GM19240 (cell line): ENCODE results near the gene THBS3.
"Not testable (repeated sequence)": the region's sequence is repeated elsewhere in the genome, so short reads cannot be mapped to it uniquely, and the experiment has no call there.

Experiments
- DNase-seq: peaks from one replicate; pipeline ENCODE4 v3.0.0; 2011; ENCODE audit warnings: low spot score; ENCODE audit not compliant: insufficient read length

The THBS3 gene

DNA sequence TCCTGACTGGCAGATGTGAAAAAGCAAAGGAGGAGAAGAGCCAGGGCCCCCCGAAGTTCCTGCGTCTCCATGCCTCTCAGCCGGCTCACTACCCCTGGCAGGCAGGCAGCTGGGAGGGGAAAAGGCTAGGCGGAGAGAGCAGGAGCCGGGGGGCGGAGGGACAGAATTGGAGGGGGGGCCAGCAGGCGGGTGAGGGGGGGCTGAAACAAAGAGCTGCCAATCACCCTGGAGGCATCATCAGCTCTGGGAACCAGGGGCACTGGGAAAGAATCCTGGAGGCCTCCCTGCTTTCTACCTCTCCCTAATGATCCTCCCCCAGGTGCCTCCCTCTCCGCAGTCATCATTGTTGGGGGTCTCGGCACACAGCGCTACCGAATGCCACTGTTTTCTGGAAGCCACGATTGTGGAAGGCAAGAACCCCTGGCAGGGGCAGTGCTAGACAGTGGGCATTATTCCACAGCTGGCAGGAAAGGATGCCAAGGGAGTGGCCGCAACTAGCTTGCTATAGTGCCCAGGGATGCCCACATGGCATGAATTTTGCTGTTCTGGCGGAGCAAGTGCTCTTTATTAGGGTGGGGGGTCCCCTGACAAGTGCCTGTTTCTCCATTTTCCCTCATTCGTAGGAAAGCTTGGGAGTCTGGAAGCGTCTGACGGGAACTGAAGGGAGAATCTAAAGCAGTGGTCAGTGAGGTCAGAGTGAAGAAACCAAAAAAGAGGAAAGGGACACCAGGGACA lies at the start of gene THBS3:
Gene THBS3 (minus strand): TSS at position 92 of the 735 bp plus-strand sequence. CDS start 21 bp downstream, at position 71.
- DNase-seq: no peak

DNA sequence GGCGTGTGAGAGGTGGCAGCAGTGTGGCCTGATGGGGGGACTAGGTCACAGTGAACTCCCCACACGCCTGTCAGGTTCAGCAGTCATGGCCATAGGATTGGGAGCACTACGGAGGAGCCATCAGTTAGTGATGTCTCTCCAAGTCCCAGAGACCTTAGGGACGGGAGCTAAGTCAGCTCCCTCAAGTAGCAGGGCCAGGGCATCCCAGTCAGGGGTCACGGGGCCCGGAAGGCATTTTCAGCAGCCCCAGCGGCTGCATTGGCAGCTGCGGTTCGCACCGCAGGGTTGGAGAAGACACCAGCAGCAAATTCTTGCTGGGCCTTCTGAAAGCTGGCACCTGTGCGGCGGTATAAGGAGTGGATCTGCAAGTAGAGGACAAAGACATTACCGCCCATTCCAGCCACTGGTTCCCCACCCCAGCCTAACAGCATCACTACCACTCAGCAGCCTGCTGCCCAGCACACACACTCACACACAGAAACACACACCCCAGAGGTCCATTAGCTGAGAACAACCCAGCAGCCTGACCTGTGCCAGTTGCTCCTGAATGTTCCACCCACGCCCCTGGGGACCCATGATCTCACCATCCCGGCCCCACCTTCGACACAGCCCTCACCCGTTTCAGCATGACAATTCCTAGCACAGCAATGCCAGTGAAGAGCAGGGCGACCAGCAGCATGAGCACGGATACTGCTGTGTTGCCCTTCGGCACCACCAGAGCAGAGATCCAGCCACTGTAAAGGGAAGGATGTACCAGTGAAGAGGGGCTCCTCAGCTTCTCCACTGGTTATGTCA lies 48.6 kb upstream of the THBS3 start:
- no peak for DNase-seq

DNA sequence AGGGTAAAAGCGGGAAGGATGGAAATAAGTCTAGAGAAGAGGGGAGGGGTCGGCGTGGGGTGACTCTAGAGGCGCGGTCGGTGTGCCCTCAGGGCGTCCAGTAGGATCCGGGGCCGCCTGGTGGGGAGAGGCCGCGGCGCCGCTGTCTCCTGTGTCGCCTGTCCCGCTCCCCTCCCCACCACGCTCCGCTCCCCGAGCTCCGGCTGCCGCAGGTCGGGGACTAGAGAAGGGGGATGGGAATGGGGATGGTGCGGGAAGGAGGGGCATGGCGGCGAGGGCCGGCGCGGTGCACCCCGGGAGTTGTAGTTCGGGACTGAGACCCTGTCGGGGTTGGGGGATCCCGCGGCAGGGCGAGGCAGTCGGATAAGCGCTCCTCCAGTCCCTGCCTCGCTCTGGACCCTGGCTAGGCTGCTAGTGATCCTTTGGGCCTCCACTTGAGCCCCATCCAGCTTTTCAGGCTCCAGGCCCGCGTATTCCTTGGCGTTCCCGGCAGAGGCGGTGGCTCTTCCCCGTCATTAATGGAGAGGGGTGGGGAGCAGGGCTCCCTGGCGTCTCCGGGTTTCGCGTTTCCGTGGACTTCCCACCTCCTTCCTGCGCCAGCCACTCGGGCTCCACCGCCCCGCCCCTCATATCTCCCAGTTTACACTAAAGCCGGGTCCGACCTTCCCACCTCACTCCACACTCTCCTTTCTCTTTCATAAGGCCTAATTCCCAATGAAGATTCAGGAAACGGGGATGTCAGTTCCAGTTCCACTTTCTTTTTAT lies 47.7 kb upstream of the THBS3 start, which contains the start of gene ENTREP3:
Gene ENTREP3 (minus strand): TSS at position 241 of the 765 bp plus-strand sequence. CDS start 606 bp downstream, outside the sequence.
- peak; percentile 84 for DNase-seq

DNA sequence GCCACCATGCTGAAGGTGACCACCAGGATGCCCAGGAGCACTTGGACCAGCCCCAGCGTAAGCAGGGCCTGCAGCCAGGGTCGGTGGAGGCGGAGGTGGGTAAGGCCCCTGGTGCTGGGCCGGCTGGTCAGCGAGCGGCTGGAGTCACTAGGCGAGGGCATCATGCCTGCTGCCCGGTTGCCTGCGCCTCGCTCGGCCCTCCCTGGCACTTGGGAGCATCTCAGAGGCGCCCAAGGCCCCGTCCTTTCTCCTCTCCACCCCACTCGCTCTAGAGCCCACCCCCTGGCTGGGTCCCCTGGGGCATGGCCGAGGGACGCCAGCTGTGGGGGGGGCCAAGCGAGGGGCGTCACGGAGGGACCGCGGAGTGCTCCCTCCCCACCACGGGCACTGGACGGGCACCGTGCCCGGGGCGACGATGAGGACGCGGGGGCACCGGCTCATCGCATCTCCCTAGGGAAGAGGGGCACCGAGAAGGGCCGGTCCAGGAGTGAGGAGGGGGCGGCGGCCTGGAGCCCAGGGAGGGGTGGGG lies 47.1 kb upstream of the THBS3 start:
- DNase-seq: no peak

DNA sequence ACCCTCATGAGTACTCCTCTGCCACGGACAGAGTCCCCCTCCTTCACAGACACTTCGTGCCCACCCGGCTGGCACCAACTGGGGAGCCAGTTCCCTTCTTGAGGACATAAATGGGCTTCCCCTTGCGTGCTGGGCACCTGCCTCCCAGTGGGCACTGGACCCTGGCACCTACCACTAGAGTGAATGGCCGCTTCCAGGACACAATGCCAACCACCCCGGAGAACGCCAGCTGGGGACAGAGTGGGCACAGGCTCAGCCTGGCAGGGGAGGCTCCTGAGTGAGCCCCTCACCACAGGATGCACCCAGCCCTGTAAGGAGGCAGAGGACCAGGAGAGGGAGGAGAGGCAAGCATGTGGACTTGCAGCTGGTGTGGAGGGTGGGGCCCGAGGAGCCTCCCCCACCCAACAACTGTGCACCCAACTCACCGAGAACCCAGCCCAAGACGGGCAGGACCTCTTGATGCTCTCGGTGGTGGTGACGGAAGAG lies 46.6 kb upstream of the THBS3 start:
- DNase-seq: no peak

DNA sequence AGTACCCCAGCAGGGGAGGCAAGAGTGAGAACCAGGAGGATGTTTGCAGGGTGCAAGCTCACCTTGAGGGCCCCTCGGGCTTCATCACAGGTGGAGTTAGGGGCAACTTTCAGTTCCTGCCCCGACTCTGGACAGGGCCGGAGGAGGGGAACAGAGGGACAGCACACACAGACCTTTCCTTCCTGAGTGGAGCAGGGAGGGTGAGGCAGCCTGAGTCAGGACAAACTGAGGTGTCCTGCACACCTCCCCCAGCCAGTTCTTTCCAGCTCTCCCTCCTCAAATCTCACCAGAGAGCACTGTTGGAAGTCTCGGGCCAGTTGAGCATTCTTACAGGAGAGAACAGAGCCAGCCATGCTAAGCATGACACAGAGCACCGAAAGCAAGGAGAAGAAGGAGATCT lies 46.1 kb upstream of the THBS3 start:
- DNase-seq: no peak

DNA sequence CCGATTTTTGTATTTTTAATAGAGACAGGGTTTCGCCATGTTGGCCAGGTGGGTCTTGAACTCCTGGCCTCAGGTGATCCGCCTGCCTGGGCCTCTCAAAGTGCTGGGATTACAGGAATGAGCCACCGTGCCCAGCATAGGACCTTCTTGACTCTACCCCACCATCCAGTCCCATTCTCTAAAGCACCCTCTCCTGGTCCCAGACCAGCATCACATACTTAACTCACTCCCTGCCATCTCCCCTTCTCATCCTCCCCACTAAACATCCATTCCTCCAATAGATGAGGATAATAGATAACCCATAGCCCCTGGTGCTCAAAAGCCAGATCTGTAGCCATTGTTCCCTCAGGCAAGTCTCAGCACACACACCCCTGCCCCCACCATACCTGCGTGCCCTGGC lies 45.5 kb upstream of the THBS3 start:
- DNase-seq: no peak

DNA sequence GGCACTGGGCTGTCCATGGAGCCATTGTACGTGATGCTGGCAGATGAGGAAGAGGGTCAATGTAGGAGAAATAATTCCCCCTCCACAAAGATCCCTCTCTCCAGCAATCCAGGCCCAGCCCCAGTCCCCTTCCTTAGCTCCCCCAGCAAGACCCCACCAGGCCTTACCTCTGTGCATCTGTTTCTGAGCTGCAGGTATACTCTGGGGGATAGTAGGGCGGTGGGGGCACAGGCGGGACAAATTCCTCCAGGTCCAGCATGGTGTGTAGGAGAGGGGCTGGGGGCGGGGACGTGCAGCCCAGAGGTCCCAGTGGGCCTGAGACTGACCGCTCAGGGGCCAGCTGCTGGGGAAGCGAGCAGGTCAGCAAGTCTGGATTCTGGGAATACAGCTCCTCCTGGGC lies 43.9 kb upstream of the THBS3 start:
- no peak for DNase-seq

DNA sequence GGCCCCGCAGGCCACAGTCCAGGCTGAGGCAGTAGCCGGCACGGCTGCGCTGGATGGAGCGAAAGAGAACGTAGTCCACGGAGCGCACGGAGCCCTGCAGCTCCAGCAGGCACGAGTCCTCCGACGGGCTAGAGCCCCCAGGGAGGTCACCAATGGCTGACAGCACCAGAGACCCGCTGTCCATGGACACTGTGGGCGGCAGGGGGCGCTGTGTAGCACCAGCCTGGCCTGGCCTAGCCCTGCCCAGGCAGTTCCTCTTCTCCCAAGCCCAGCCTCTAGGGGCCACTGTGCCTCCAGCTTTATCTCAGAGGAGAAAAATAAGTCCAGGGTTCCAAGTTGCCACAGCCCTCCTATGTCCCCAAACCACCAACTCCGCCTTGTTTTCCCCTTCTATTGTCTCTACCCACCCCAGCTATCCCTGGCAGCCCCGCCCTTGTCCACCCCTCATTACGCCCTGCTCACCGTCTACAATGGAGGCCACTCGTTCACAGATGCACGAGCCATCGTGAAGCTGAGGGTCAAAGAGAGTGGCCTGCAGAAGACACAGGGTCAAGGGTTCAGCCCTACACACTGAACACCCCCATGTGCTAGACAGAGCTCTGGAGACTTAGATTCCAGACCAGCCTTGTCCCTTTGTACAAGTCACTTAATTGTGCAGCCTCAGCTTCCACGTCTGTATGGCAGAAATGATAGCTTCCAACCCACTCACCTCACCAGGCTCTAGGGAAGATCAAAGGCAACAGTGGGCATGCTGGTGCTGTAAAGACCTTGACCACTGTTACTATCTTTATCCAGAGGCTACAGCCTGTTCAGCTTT lies 43.1 kb upstream of the THBS3 start:
- DNase-seq: peak; percentile 98

DNA sequence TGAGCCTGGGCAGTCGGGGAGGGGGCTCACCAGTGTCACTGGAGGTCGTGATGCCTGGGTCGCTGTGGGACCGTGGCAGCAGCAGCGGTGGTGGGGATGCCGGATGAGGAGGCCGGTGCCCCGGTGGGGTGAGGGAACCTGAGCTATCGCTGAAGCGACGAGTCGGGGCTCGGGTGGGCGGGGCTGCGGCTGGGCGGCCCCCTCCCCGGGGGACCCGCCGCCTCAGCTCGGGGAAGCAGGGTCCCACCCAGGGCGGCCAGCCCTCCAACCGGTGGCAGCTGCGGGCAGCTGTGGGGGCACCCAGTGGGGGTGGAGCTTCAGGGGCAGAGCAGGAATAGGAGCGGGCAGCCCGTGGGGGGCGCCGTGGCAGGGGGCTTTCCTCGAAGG lies 42.5 kb upstream of the THBS3 start:
- DNase-seq: no peak

DNA sequence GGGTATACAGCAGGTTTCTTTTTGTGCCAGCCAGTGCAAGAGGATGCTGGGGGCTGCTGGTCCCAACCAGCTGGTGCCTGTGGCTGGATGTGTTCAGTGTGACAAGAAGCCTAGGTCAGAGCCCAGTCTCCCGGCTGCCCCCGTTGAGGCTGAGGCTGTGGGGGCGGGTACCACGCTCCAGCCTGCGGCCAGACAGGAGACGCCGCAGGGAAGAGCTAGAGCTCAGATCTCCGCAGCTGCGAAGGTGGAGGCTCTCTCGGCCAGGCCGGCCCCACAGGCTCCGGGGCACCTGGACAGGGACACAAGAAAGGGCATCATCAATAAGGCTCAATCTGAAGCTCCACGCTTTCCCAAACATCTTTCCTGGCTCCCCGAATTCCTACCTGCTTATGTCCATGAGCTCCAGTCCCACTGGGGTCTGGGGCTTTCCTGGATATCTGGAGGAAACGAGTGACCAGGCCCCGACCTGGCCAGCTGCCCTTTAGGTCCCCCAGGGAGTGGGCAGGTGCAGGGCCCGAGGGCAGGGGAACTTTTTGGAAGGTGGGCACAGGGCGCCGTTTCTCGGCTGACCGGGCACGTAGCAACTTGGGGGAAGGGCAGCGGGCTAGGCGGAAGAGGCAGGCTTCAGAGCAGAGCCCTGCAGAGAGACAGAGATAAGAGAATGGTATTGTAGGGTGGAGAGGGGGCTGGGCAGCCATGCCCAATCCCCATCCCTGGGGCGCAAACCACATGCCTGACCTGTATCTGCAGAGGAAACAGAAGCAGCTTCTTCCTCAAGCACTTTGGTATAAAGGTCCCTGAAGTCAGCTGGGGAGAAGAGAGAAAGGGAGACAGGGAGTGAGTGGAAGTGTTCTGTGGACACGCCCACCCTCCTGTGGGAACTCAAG lies 40.2 kb upstream of the THBS3 start:
- no peak for DNase-seq

DNA sequence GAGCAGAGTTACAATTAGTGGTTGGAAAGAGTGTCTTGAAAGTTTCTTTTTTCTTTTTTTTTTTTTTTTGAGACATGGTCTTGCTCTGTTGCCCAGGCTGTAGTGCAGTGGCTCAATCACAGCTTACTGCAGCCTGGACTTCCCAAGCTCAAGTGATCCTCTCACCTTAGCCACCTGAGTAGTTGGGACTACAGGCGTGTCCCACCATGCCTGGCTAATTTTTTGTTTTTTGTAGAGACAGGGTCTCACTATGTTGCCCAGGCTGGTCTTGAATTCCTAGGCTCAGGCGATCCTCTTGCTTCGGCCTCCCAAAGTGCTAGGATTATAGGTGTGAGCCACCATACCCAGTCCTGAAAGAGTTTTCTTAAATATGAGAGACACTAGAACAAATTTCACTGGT lies 39.1 kb upstream of the THBS3 start:
- DNase-seq: not testable (repeated sequence)

DNA sequence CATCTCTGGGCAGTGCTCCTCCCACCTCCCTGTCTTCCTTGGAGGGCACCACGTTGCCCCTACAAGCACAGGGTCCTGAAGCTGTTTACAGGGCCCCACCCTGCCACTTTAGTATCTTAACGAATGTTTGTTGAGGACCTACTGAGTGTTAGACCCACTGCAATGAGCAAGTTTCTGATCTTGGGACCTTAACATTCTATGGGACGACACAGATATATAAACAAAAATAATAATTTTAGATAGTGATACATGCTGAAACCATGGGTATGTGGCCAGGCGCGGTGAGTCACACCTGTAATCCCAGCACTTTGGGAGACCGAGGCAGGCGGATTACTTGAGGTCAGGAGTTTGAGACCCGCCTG lies 37.4 kb upstream of the THBS3 start:
- DNase-seq: no peak

DNA sequence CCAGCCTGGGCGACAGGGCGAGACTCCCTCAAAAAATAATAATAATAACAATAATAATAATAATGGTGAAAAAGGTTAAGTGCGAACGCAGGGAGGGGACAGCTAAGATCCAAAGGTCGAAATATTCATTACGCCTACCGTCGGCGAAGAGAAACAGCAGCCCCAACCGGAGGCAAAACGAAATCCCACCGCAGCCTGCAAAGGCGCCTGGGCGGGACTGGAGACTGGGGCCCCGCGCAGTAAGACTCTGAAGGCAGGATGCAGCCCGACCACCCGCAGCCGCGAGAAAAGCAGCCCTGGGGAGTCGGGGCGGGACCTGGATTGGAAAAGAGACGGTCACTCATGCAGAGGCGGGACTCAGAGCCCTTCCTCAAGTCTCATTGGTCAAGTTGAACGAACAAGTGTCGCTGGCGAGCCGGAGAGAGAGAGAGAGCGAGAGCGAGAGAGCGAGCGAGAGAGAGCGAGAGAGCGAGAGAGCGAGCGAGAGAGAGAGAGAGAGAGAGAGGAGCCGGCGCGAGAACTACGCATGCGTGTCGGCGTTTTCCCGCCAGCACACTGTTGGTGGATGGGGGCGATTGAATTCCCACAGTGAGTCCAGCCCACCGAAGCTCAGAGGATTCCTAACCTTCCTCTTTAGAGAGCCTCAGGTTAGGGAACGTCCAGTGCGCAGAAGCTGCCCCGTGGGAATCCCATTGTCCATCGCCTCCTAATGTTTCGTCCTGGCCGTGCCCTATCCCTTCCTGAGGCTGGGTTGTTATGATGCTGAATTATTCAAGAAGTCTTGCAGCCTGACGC lies 36.9 kb upstream of the THBS3 start:
- peak; percentile 91 for DNase-seq

DNA sequence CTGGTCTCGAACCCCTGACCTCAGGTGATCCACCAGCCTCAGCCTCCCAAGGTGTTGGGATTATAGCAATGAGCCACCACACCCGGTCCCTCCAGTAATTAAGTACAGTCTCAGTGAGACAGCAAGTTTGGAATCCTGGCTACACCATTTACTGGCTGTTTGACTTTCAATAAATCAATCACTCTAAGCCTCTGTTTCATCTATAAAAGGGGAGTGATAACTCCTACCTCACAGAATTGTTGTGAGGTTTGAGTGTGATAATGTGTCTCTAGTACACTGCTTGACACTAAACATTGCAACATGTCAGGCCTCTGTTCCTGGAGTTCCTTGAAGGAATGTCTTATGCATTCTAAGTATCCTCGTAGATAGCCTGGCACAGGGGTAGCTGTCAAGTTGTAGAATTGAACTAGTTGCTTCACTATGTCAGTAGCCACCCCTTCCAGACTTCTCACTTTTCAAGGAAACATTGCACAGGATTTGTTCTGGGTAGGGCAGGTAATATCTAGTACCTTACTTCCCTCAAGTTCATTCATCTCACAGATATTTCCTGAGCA lies 35.2 kb upstream of the THBS3 start:
- no peak for DNase-seq

DNA sequence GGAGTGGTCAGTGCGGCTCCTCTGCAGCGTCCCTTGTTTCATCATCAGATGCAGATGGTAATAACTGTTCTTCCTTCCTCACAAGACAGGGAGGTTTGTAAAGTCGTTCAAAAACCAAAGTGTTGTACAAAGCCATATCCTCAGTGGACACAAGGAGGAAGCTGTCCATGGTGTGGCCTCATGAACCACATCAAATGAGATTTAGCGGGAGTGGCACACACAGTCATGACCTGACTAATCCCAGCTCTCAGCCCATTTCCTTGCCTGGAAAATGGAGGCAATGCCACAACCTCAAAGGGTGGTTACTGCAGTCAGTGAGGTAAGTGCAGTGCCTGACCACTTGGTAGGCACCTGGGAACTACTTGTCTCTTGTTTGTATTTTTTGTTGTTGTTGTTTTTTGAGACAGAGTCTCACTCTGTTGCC lies 34.2 kb upstream of the THBS3 start:
- DNase-seq: no peak

DNA sequence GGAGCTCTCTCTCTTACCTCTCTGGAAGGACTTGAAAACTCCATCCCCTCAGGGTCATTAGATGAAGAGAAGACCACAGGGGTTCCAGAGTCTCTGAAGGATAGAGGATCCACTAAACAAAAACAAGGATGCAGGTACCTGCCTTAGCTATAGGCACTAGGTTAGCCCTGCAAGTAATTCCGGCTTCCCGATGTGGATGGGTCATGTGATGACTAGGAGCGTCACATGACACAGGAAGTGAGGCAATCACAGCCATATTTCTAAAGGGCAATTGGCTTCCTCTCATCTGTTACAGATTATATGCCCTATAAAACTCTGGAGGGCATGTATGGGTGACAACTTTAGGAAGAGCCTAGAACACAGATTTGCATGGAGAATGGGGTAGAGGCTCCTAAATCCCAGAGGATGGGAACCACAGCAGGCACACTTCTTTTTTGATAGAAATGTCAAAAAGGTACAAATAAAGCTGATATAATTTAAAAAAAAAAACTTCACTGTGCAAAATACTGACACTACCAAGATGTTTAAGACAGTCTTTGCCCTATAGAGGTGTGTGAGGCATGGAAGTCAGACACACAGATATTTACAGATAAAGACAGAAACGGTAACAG lies 33.5 kb upstream of the THBS3 start:
- DNase-seq: no peak

DNA sequence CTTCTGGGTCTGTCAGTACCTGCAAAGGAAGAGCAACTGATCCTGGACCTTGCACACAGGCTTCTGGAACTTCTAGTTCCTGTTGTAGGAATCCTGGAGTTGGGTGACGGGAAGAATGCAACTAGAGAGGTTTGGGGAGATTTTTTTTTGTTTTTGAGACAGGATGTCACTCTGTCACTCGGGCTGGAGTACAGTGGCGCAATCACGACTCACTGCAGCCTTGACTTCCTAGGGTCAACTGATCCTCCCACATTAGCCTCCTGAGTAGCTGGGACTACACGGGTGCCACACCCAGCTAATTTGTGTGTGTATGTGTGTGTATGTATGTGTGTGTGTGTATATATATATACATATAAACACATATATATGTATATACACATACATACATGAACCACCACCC lies 28.8 kb upstream of the THBS3 start:
- DNase-seq: no peak
